Stimulated activated CD4-positive, alpha-beta T cell treated with anti-CD3 and anti-CD28 coated beads, Interleukin-15, amount 100 ng/mL, for 1 hour (primary cell): Measurements from ENCODE around the gene TRPM5.
A peak's percentile ranks its signal among the peaks of the same experiment; 100 is the strongest.
"Not testable (repeated sequence)": the region's sequence is repeated elsewhere in the genome, so short reads cannot be mapped to it uniquely, and the experiment has no call there.

Experiments used
- DNase-seq, 2 donors: peaks; one replicate each; pipeline ENCODE4 v3.0.0-alpha.2; 2020; ENCODE audit warnings: low read depth in 1 of 2, low spot score in 1 of 2

TRPM5 gene, protein sequence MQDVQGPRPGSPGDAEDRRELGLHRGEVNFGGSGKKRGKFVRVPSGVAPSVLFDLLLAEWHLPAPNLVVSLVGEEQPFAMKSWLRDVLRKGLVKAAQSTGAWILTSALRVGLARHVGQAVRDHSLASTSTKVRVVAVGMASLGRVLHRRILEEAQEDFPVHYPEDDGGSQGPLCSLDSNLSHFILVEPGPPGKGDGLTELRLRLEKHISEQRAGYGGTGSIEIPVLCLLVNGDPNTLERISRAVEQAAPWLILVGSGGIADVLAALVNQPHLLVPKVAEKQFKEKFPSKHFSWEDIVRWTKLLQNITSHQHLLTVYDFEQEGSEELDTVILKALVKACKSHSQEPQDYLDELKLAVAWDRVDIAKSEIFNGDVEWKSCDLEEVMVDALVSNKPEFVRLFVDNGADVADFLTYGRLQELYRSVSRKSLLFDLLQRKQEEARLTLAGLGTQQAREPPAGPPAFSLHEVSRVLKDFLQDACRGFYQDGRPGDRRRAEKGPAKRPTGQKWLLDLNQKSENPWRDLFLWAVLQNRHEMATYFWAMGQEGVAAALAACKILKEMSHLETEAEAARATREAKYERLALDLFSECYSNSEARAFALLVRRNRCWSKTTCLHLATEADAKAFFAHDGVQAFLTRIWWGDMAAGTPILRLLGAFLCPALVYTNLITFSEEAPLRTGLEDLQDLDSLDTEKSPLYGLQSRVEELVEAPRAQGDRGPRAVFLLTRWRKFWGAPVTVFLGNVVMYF (N-terminal part only)

GRCh38 chr11:2443881-2444820 is at the start of gene TRPM5:
Gene TRPM5 (minus strand): TSS chr11:2444514. CDS start chr11:2423036, 21,478 bp downstream.
- DNase-seq: peak; percentile 55 to 73

DNA sequence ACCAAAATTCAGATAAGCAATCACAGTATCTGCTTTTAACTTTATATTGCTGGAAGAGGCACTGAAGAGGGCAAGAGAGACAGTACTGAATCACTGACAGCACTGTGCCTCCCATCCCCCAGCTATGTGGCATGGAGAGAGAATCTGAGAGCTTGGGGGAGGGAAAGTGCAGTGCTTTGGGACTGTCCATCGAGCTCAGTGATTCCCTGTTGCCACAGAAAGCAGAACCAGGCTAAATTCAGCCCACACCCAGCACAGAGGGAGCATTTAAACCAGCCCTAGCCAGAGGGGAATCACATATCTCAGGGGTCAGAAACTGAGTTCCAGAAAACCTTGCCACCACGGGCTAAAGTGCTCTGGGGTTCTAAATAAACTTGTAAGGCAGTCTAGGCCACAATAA is 44.8 kb upstream of the TRPM5 start:
- no peak for DNase-seq

DNA sequence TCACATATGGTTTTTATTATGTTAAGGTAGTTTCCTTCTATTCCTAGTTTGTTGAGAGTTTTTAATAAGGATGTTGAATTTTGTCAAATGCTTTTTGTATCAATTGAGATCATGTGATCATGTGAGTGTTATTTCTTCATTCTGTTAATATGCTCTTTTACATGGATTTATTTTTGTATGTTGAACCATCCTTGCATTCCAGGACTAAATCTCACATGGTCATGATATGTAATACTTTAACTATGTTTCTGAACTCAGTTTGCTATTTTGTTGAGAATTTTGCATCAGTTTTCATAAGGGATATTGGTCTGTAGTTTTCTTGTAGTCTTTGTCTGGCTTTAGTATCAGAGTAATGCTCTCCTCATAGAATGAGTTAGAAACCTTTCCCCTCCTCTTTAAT is 43.7 kb upstream of the TRPM5 start:
- no peak for DNase-seq

GRCh38 chr11:2484576-2485125 is 40.3 kb upstream of the TRPM5 start:
- no peak for DNase-seq

- DNase-seq: no peak
These were observed 39.1 kb upstream of the TRPM5 start for GRCh38 chr11:2483426-2483825.

DNA sequence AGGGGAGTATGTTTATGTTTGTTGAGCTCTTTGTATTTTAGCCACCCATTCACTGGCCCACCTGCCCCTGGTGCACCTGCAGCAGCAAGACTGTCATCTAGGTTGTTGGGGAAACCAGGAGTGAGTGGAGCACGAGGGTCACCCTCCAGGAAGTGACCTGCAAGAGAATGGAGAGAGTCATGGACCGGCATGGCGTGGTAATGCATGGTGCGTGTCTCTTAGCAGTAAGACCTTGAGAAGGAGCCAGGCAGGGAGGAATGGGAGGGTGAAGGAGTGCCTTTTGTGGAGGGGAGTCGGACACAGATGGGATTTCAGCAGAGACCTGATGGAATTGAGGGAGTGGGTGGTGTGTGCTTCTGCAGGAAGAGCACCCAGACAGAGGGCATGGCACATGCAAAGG is 38.4 kb upstream of the TRPM5 start:
- no peak for DNase-seq

DNA sequence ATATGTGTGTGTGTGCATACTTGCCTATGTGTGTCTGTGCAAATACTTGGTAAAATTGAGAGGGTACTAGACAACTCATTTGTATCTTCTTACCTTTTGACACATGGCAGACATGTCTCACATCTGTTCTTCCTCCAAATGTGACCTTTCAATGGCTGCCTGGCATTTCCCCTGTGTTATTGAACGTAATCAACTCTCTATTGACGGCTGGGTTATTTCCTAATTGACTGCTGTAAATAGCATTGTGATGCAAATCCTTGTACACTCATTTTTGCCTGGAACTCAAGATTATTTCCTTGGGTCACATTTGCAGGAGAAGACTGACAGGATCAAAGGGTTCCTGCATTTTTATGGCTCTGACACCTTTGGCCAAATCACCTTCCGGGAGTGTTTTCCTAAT is 37.9 kb upstream of the TRPM5 start:
- DNase-seq: no peak

GRCh38 chr11:2481253-2481652 is 36.9 kb upstream of the TRPM5 start:
- DNase-seq: no peak

DNA sequence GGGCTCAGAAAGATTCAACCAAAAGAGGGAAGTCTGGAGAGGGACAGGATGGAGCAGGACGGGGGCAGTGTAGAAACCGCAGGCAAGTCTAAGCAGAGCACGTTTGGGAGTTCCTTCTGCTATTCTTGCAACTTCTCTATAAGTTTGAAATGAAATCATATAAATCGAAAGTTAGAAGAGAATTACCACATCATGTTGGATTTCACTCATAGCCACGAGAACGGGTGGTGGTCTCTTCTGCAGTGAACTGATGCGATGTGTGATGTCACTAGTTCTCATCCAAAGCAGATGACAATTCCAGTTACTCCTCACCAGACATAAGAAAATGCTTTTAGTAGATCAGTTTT is 36.5 kb upstream of the TRPM5 start:
- DNase-seq: no peak

GRCh38 chr11:2480067-2480873 is 36.0 kb upstream of the TRPM5 start:
- not testable (repeated sequence) for DNase-seq

- DNase-seq: no peak
These were observed 33.6 kb upstream of the TRPM5 start for GRCh38 chr11:2477936-2478335.

DNA sequence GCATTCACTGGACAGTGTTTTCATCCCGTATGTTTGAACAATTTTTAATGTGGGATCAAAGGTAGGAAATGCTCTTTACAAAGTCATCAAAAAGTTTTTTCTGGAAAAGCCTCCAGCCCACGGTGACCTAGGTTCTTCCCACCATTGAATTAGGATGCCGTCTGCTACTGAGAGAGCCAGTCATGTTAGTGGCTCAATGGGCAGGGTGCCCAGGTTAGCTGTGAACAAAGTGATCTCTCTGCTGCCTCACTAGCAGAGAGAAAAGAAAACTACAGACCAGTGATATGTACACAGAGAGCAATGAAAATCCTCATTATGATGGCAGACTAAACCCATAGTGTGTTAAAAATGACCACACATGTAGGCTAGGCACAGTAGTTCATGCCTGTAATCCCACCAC is 32.9 kb upstream of the TRPM5 start:
- no peak for DNase-seq

DNA sequence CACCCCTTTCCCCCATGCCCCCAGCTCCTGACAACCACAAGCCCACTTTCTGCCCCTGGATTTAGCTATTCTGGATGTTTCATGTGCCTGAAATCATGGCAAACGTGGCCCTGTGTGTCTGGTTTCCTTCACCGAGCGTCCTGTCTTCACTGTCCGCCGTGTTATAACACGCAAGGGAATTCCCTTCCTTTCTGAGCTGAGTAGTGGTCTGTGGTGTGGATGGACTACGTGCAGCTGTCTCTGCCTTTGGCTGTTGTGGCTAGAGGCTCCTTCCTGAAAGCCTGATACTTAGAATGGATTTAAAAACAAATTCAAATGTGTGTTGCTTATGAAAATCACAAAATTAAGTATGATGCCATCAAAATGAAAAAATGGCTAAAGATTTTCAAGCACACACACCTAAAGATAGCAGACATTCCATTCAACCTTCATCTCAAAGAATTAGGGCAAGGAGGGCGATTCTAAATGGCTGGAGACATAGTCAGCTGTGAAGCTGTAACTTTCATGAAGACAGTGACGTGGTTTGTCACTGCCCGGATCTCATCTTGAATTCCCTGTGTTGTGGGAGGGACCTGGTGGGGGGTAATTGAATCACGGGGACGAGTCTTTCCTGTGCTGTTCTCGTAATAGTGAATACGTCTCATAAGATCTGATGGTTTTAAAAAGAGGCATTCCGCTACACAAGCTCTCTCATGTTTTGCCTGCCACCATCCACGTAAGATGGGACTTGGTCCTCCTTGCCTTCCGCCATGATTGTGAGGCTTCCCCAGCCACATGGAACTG is 31.0 kb upstream of the TRPM5 start:
- no peak for DNase-seq

GRCh38 chr11:2474059-2474901 is 30.0 kb upstream of the TRPM5 start:
- DNase-seq: no peak

DNA sequence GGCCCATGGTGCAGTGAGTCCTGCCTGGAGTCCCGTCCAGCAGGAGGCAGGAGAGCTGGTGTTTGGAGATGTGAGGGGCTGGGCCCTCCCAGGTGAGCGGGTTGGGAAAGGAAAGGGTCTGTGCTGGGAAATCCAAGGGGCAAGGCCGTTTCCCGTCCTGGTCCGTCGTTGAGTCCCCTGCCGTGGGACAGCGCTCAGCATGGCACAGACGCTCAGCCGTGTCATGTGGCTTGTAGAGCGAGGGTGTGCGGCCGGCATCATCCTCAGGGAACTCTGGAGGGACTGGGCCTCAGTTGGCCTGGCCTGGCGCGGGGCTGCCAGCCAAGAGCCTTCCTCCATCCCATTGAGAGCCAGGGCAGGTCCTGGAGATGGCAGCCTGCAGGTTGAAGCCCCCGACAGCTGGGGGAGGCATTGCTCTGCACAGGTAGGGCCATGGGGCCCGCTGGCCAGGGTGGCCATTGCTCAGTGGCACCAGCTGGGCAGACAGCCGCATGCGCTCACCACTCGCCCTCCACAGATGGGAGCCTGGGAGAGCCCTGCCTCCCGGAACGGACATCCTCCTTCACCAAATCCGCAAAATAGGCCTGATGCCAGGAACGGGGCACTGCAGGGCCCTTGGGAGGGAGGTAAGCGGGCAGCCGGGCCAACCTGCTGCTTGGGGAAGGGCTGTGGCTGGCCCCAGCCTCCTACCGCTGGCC is 29.2 kb upstream of the TRPM5 start:
- no peak for DNase-seq

GRCh38 chr11:2472428-2473186 is 28.3 kb upstream of the TRPM5 start:
- DNase-seq: no peak

GRCh38 chr11:2471804-2472096 is 27.4 kb upstream of the TRPM5 start:
- DNase-seq: no peak
